ENCODE results near the gene CACFD1. TPM values are rescaled to one million over a fixed set of nuclear protein-coding genes. Genes with fewer than 3 reads are reported as not detected.

CACFD1 gene
- total and polyA plus RNA-seq, 2 of the 4 experiments (the other 2 are of a cell fraction), result 2.0 to 6.6 TPM

DNA sequence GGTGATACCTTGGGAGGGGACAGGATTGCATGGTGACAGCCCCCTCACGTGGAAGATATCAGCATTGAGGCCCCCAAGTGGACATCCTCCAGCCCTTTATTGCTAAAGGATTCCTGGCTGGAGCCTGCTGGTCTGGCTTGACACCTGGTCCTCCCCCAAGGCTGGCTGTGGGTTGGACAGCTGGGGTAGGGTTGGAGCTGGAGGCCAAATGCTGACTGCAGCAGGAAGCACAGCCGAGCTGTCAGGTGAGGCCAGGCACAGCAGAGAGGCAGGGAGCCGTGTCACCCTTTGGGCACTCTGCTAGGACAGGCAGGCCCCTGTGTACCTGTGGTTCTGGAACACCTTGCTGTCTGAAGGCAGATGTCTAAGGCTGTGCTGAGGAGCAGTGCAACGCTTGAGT is 2.2 kb downstream of the CACFD1 start:
- Histone ChIP-seq H3K27ac (ENCODE audit: insufficient read depth, low read length) (no peak overlapping the region), H2BK120ac (ENCODE audit: low read depth, low read length) (no peak overlapping the region), H2AK5ac (ENCODE audit: low read depth, low read length) (no peak overlapping the region), H3K36me3 (ENCODE audit: control insufficient read depth, insufficient read depth, low read length) (peaks cover 5% of the 10 kb centered on the region), H2AFZ (replicated peaks; ENCODE audit: low read length, poor library complexity) (no peak overlapping the region), H3K4me3 (ENCODE audit: insufficient read depth, low read depth, low read length) (no peak overlapping the region), H3K9ac (ENCODE audit: low read depth, low read length) (no peak overlapping the region), H3K18ac (ENCODE audit: low read depth, low read length) (no peak overlapping the region), H3K4ac (ENCODE audit: low read depth, low read length) (no peak overlapping the region), H3K4me2 (ENCODE audit: low read depth, low read length) (no peak overlapping the region), H3K23ac (ENCODE audit: low read depth, low read length) (no peak overlapping the region), H4K8ac (ENCODE audit: low read depth in 2 of 2, low read length in 2 of 2) (no peak overlapping the region), H3K9me3 (ENCODE audit: control insufficient read depth, insufficient read depth, low read length) (no peaks in the 10 kb centered on the region), H2BK15ac (ENCODE audit: low read depth, low read length) (no peak overlapping the region), H3K79me1 (ENCODE audit: low read depth in 1 of 2, low read length in 2 of 2) (peaks cover 0 to 6% of the 10 kb centered on the region in 2 experiments; a peak in 3 of 4 replicates), H3K56ac (ENCODE audit: extremely low read depth, insufficient read depth, low read length) (no peak overlapping the region), H3K14ac (replicated peaks; ENCODE audit: low read depth, low read length) (no peak overlapping the region), H4K5ac (ENCODE audit: low read depth, low read length) (no peak overlapping the region), H4K20me1 (ENCODE audit: insufficient read depth, low read length) (no peaks in the 10 kb centered on the region), H4K91ac (ENCODE audit: insufficient read depth, low read depth, low read length) (no peak overlapping the region), H3K9me1 (ENCODE audit: insufficient read depth, low read length) (0 out of 2 replicates have a peak, but pooled peaks cover 4% of the 10 kb centered on the region), H2BK5ac (ENCODE audit: low read depth, low read length, poor library complexity, severe bottlenecking) (no peak overlapping the region), H2AK9ac (replicated peaks; ENCODE audit: low read depth, low read length, poor library complexity) (no peak overlapping the region), H3K27me3 (ENCODE audit: control insufficient read depth, insufficient read depth, low read length) (no peaks in the 10 kb centered on the region), H2BK20ac (ENCODE audit: low read depth, low read length) (no peak overlapping the region), H3K4me1 (ENCODE audit: control insufficient read depth, insufficient read depth, low read length) (peaks cover 7% of the 10 kb centered on the region; the same call in 1 of the 2 replicates)
- ATAC-seq (ENCODE audit: low read depth), result no peak
- CTCF ChIA-PET, result no interaction called here
- in situ Hi-C loops (cut with MboI; ENCODE audit: low sequenced_read_pairs) (no loop called here), dilution Hi-C loops (cut with HindIII; ENCODE audit: low sequenced_read_pairs, unreplicated experiment) (no loop called here), intact Hi-C loops (cut with micrococcal nuclease) (no loop called here)
- WGBS, 2 experiments (ENCODE audit: extremely low coverage in 2 of 2, insufficient read length in 1 of 2), result 75% methylated on average over 2 of the region's 4 CpGs; no CpG with 5 or more reads in 1 of the 2 experiments
- DNase-seq, result no peak
- BruUV-seq (replicated peaks), result no TSS peak
- POLR2A ChIA-PET (ENCODE audit: unreplicated experiment), result no interaction called here
- no peak for TF ChIP-seq MAZ (IDR thresholded peaks at IDR 0.05; ENCODE audit: borderline replicate concordance, low read depth, low read length)
- TF ChIP-seq MAFK (IDR thresholded peaks at IDR 0.05; ENCODE audit: low read depth, low read length), result no peak
- no peak for TF ChIP-seq NFE2L2 (IDR thresholded peaks at IDR 0.05; ENCODE audit: low read depth, low read length)
- TF ChIP-seq, protein P1, sequence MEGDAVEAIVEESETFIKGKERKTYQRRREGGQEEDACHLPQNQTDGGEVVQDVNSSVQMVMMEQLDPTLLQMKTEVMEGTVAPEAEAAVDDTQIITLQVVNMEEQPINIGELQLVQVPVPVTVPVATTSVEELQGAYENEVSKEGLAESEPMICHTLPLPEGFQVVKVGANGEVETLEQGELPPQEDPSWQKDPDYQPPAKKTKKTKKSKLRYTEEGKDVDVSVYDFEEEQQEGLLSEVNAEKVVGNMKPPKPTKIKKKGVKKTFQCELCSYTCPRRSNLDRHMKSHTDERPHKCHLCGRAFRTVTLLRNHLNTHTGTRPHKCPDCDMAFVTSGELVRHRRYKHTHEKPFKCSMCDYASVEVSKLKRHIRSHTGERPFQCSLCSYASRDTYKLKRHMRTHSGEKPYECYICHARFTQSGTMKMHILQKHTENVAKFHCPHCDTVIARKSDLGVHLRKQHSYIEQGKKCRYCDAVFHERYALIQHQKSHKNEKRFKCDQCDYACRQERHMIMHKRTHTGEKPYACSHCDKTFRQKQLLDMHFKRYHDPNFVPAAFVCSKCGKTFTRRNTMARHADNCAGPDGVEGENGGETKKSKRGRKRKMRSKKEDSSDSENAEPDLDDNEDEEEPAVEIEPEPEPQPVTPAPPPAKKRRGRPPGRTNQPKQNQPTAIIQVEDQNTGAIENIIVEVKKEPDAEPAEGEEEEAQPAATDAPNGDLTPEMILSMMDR (conservative IDR thresholded peaks at IDR 0.05; ENCODE audit: low read depth, low read length), result no peak
- no peak for TF ChIP-seq MXI1 (IDR thresholded peaks at IDR 0.05; ENCODE audit: borderline replicate concordance, low read depth, low read length)
- TF ChIP-seq CEBPB (IDR thresholded peaks at IDR 0.05; ENCODE audit: low read depth, low read length), result no peak
- TF ChIP-seq, protein P2, sequence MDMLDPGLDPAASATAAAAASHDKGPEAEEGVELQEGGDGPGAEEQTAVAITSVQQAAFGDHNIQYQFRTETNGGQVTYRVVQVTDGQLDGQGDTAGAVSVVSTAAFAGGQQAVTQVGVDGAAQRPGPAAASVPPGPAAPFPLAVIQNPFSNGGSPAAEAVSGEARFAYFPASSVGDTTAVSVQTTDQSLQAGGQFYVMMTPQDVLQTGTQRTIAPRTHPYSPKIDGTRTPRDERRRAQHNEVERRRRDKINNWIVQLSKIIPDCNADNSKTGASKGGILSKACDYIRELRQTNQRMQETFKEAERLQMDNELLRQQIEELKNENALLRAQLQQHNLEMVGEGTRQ (IDR thresholded peaks at IDR 0.05; ENCODE audit: low read depth, low read length), result no peak
- TF ChIP-seq, protein P3, sequence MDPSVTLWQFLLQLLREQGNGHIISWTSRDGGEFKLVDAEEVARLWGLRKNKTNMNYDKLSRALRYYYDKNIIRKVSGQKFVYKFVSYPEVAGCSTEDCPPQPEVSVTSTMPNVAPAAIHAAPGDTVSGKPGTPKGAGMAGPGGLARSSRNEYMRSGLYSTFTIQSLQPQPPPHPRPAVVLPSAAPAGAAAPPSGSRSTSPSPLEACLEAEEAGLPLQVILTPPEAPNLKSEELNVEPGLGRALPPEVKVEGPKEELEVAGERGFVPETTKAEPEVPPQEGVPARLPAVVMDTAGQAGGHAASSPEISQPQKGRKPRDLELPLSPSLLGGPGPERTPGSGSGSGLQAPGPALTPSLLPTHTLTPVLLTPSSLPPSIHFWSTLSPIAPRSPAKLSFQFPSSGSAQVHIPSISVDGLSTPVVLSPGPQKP (IDR thresholded peaks at IDR 0.05; ENCODE audit: borderline replicate concordance, low read depth, low read length), result no peak
- TF ChIP-seq POLR2A (IDR thresholded peaks at IDR 0.05; ENCODE audit: low read depth, low read length), result no peak
- no peak for TF ChIP-seq RFX5 (IDR thresholded peaks at IDR 0.05; ENCODE audit: low read depth, low read length)
- TF ChIP-seq RCOR1 (IDR thresholded peaks at IDR 0.05; ENCODE audit: insufficient replicate concordance, low read length), result no peak
- no peak for TF ChIP-seq RAD21 (IDR thresholded peaks at IDR 0.05; ENCODE audit: low read length)
- TF ChIP-seq FOS (IDR thresholded peaks at IDR 0.05; ENCODE audit: low read depth, low read length), result no peak
- TF ChIP-seq BHLHE40 (IDR thresholded peaks at IDR 0.05; ENCODE audit: low read depth, low read length), result no peak
- TF ChIP-seq SMC3 (IDR thresholded peaks at IDR 0.05; ENCODE audit: low read depth, low read length), result no peak

Data from IMR-90 (cell line).